GM04503 (cell line): Measurements from ENCODE around the gene NET1.
"Not testable (repeated sequence)": the region's sequence is repeated elsewhere in the genome, so short reads cannot be mapped to it uniquely, and the experiment has no call there.

ENCODE experiments used
- DNase-seq: peaks from one replicate; pipeline ENCODE4 v3.0.0-alpha.2; 2012; ENCODE audit warnings: low read depth

The NET1 gene

GRCh38 chr10:5466451-5467206 lies 54.3 kb downstream of the NET1 start:
- no peak for DNase-seq

GRCh38 chr10:5467207-5467535 lies 54.8 kb downstream of the NET1 start:
- DNase-seq = no peak

GRCh38 chr10:5467634-5468255 lies 55.4 kb downstream of the NET1 start:
- no peak for DNase-seq

GRCh38 chr10:5468262-5469106 lies 56.1 kb downstream of the NET1 start:
- DNase-seq = no peak

GRCh38 chr10:5469353-5470061 lies 57.1 kb downstream of the NET1 start:
- DNase-seq = no peak

GRCh38 chr10:5470062-5470751 lies 57.9 kb downstream of the NET1 start:
- no peak for DNase-seq

GRCh38 chr10:5474642-5475041 lies 62.3 kb downstream of the NET1 start:
- not testable (repeated sequence) for DNase-seq

- not testable (repeated sequence) for DNase-seq
Observed at GRCh38 chr10:5475088-5475487, 62.7 kb downstream of the NET1 start.

- DNase-seq = not testable (repeated sequence)
Observed at GRCh38 chr10:5475974-5476807, 63.8 kb downstream of the NET1 start.

- no peak for DNase-seq
Observed at GRCh38 chr10:5476918-5477525, 64.7 kb downstream of the NET1 start.

- DNase-seq = no peak
Observed at GRCh38 chr10:5477948-5478693, 65.8 kb downstream of the NET1 start.

GRCh38 chr10:5478694-5479305 lies 66.4 kb downstream of the NET1 start:
- DNase-seq = no peak

- no peak for DNase-seq
Observed at GRCh38 chr10:5479481-5480161, 67.3 kb downstream of the NET1 start.

- DNase-seq = no peak
Observed at GRCh38 chr10:5480162-5480941, 68.0 kb downstream of the NET1 start.

- no peak for DNase-seq
Observed at GRCh38 chr10:5481121-5481520, 68.8 kb downstream of the NET1 start.

GRCh38 chr10:5482016-5482415 lies 69.7 kb downstream of the NET1 start:
- DNase-seq = no peak

- DNase-seq = no peak
Observed at GRCh38 chr10:5484205-5484604, 71.8 kb downstream of the NET1 start.

- no peak for DNase-seq
Observed at GRCh38 chr10:5485290-5485689, 72.9 kb downstream of the NET1 start.
